Chondrocyte (in vitro differentiated cells): Measurements from ENCODE around the gene SEMA3E. TPM values are rescaled to one million over a fixed set of nuclear protein-coding genes. Genes with fewer than 3 reads are reported as not detected.

ENCODE experiments used
- DNase-seq: peaks from one replicate; pipeline ENCODE4 v3.0.0; 2021; ENCODE audit warnings: mixed read lengths, low spot score
- H3K27ac Mint-ChIP-seq: one replicate; pipeline ENCODE4 v1.8.0; 2021; ENCODE audit warnings: mild to moderate bottlenecking, moderate library complexity, mixed read lengths; ENCODE audit not compliant: unreplicated experiment
- H3K27me3 Mint-ChIP-seq: 2 replicates; pipeline ENCODE4 v1.8.0; 2021; ENCODE audit warnings: low read depth, mixed read lengths
- H3K36me3 Mint-ChIP-seq: 2 replicates; pipeline ENCODE4 v1.8.0; 2021; ENCODE audit warnings: low read depth, mixed read lengths
- H3K4me1 Mint-ChIP-seq: 2 replicates; pipeline ENCODE4 v1.8.0; 2021; ENCODE audit warnings: low read depth, mild to moderate bottlenecking, mixed read lengths
- H3K4me3 Mint-ChIP-seq: one replicate; pipeline ENCODE4 v1.8.0; 2021; ENCODE audit warnings: mild to moderate bottlenecking, moderate library complexity, mixed read lengths; ENCODE audit not compliant: unreplicated experiment
- H3K9me3 Mint-ChIP-seq: 2 replicates; pipeline ENCODE4 v1.8.0; 2021; ENCODE audit warnings: low read depth, mixed read lengths
- total RNA-seq: library from RNA; stranded (reverse); gene quantifications from 3 replicates; pipeline ENCODE4 v1.2.1, GENCODE V29; 2021
- TF ChIP-seq, protein P1 (sequence below): fragments of 200-600 bp; sonication (generic); IDR thresholded peaks from 2 replicates; pipeline ENCODE4 v1.5.0; 2021; ENCODE audit warnings: antibody characterized with exemption, mild to moderate bottlenecking, moderate library complexity

The SEMA3E gene
- total RNA-seq, 1 donor from 2014 or later, result 3.7 TPM

DNA sequence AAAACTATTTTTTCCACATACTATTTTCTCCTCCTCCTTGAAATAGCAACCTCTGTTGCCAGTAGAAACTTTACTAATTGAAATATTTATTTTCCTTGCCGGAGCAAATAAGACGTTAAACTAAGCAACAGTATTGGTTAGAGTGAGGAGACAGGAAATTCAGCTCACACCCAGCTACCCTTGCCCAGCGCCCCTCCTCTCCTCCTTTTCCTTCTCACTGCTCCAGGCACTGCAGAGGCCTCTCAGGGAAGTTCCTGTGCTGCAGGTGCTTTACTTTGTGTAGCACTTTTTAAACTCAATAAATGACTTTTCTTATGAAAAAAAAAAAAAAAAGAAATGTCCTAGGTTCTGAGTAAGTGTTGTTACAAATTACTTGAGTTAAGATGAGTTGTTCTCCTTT is 134.0 kb downstream of the SEMA3E start:
- Mint-ChIP-seq H3K27me3 (no peaks in the 10 kb centered on the region), H3K27ac (no peak overlapping the region), H3K9me3 (no peaks in the 10 kb centered on the region), H3K36me3 (no peaks in the 10 kb centered on the region), H3K4me1 (no peaks in the 10 kb centered on the region), H3K4me3 (no peak overlapping the region)
- no peak for DNase-seq
- TF ChIP-seq, protein P1, sequence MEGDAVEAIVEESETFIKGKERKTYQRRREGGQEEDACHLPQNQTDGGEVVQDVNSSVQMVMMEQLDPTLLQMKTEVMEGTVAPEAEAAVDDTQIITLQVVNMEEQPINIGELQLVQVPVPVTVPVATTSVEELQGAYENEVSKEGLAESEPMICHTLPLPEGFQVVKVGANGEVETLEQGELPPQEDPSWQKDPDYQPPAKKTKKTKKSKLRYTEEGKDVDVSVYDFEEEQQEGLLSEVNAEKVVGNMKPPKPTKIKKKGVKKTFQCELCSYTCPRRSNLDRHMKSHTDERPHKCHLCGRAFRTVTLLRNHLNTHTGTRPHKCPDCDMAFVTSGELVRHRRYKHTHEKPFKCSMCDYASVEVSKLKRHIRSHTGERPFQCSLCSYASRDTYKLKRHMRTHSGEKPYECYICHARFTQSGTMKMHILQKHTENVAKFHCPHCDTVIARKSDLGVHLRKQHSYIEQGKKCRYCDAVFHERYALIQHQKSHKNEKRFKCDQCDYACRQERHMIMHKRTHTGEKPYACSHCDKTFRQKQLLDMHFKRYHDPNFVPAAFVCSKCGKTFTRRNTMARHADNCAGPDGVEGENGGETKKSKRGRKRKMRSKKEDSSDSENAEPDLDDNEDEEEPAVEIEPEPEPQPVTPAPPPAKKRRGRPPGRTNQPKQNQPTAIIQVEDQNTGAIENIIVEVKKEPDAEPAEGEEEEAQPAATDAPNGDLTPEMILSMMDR, result no peak

DNA sequence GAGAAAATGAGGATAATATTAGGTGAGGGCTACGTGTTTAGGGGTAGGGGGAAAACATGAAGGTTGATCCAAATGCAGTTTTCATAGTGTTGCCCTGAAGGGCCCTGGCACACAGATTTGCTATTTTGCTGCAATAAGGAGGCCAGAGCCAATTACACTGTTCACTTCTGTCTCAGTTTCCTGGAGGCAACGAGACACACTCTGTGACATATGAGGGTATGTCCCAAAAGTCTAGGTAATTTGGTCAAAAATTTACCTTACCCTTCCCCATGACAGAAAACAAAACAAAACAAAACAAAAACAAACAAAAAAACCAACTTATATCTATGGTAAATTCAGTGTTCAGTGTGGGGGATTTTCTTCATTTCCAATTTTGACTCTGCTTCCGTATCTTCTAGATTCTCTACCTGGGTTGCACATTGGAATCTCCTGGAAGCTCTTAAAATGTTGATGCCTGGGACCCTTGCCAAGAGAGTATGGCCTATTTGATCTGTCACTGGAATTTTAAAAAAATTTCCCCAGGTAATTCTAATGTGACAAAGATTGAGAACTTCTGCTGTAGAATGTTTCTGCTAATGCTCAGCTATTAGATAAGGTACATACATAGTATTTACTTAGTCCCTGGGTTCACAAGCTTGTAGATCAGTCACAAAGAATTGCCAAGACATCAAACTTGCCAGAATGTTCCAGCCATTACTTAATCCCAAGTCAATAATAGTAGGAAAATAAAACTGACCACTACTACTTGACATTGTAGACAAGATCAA is 139.5 kb downstream of the SEMA3E start:
- Mint-ChIP-seq H3K4me3 (no peak overlapping the region), H3K36me3 (no peaks in the 10 kb centered on the region), H3K27ac (no peak overlapping the region), H3K4me1 (no peaks in the 10 kb centered on the region), H3K9me3 (no peaks in the 10 kb centered on the region), H3K27me3 (no peaks in the 10 kb centered on the region)
- DNase-seq, result no peak
- TF ChIP-seq, protein P1, result no peak

DNA sequence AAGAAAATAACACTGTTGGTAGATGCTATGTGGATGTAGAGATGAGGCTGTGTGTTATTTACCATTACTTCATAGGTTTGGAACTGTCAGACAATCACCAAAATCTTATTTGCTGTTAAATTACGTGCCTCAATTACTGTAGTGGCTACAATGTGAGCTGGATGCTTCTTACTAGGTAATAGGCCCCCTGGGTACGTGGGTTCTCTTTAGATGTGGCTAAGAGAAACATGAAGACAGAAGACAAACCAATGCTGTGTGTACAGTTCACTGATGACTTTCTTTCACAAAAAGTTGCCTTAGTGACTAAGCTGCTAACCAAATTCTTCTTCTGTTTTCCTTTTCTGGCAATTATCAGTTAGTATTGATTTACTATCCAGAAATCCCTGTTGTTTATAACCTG is 144.6 kb downstream of the SEMA3E start:
- H3K4me3 Mint-ChIP-seq, result no peak overlapping the region
- TF ChIP-seq, protein P1, result no peak
- no peak for DNase-seq
- no peak overlapping the region for H3K27ac Mint-ChIP-seq
- no peaks in the 10 kb centered on the region for H3K4me1 Mint-ChIP-seq
- H3K27me3 Mint-ChIP-seq, result no peaks in the 10 kb centered on the region
- no peaks in the 10 kb centered on the region for H3K36me3 Mint-ChIP-seq
- H3K9me3 Mint-ChIP-seq, result no peaks in the 10 kb centered on the region

DNA sequence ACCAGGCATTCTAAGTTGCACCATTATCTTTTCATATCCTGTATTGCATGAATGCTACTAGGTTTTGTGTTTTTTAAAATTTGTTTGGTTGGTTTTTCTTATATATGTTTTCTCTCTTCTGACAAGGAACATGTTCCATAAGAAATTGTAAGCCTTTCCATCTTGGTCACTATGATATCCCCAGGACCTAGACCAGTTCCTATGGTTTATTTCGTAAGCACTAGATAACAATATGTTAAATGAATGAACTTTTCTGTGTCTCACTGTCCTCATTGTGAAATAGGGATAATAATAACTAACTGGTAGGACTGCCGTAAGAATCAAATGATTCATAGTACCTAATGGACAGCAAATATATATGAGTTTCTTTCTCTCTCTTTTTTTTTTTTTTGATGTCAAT is 146.3 kb downstream of the SEMA3E start:
- Mint-ChIP-seq H3K27ac (no peak overlapping the region), H3K36me3 (no peaks in the 10 kb centered on the region), H3K4me1 (no peaks in the 10 kb centered on the region), H3K27me3 (no peaks in the 10 kb centered on the region), H3K9me3 (no peaks in the 10 kb centered on the region), H3K4me3 (no peak overlapping the region)
- no peak for DNase-seq
- TF ChIP-seq, protein P1, result no peak

DNA sequence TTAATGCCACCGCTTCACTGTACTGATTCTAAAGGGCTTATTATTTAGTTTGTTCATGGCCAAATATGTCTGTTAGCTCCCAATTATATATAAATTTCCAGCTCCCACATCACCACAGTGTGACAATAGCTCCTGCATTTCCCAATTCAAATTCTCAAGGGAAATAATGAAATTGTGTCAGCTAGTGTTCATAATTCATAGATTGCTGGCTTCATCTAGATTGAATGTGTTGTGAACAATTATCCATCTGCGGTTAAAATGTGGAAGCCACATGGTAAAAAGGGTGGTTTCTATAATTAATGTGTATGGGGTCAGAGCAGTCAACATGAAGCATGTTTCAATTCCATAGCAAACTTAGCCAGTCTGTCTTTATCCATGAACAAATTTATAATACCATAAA is 154.3 kb downstream of the SEMA3E start:
- Mint-ChIP-seq H3K27me3 (no peaks in the 10 kb centered on the region), H3K36me3 (no peaks in the 10 kb centered on the region), H3K27ac (no peak overlapping the region), H3K9me3 (no peaks in the 10 kb centered on the region), H3K4me1 (peaks cover 2% of the 10 kb centered on the region), H3K4me3 (no peak overlapping the region)
- DNase-seq, result no peak
- TF ChIP-seq, protein P1, result no peak
